ENCODE data around the gene ZNF567.

GRCh38 chr19:36748431-36749275 is 61.2 kb downstream of the ZNF567 start:
- TF ChIP-seq MAX (IDR thresholded peaks at IDR 0.05) (no peak), CTCF (IDR thresholded peaks at IDR 0.05; ENCODE audit: control extremely low read depth in 1 of 3, insufficient read depth in 1 of 3, low read depth in 1 of 3, low read length in 3 of 3) (no peak), NRF1 (IDR thresholded peaks at IDR 0.05; ENCODE audit: low read depth, low read length) (no peak), ATF2 (IDR thresholded peaks at IDR 0.05; ENCODE audit: low read length) (no peak)

Measured in H1 (cell line).